ENCODE data around the gene ZGPAT.

ZGPAT gene

GRCh38 chr20:63672666-63673065 lies 35.2 kb upstream of the ZGPAT start:
- no peak overlapping the region for H3K27ac ChIP-seq
- no peak for TF ChIP-seq CTCF (conservative IDR thresholded peaks at IDR 0.05)

- no peak for TF ChIP-seq CTCF (conservative IDR thresholded peaks at IDR 0.05)
- H3K27ac ChIP-seq: no peak overlapping the region
Measured at GRCh38 chr20:63673951-63674350, 33.9 kb upstream of the ZGPAT start.

DNA sequence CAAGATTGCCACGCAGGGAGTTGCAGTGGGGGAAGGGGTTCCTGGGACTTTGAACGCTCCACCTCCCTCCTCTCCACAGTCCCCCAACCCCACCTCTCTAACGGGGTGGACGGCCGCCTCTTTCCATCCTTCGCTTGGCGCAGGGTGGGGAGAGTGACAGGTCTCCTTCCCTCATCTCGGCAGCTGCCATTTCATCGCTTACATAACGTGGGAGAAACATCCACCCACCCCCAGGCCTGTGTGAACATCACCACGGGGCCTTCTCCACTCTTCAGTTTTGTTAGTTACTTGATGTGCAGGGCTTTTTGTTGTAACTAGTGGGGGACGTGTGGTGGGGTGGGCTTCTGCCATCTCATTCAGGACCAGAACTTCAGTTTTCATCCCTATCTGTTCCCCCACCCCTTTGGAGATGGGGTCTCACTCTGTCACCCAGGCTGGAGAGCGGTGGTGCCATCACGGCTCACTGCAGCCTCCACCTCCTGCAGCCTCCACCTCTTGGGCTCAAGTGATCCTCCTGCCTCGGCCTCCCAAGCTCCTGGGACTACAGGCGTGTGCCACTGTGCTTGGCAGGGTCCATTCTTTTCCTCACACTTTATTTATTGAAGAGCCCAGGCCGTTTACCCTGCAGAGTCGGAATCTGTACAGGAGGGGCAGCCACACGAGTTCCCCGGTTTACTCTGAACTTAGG lies 32.0 kb upstream of the ZGPAT start:
- no peak for TF ChIP-seq CTCF (conservative IDR thresholded peaks at IDR 0.05)
- no peak overlapping the region for H3K27ac ChIP-seq

DNA sequence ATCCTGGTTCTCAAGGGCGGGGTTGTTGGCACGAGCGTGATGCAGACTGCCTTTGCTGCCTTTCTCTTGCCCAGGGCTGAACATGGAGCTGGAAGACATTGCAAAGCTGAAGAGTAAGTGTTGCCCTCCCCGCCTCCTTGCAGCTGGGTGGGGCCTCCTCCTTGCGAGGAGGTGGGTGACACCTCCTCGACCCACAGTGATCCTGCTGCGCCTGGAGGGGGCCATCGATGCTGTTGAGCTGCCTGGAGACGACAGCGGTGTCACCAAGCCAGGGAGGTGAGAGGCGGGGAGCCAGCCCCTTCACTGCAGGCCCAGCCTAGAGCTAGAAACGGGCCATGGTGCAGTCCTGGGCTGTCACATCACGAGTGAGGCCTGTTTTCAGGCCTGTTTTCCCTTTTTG lies 29.8 kb upstream of the ZGPAT start:
- no peak overlapping the region for H3K27ac ChIP-seq
- TF ChIP-seq CTCF (conservative IDR thresholded peaks at IDR 0.05): no peak

DNA sequence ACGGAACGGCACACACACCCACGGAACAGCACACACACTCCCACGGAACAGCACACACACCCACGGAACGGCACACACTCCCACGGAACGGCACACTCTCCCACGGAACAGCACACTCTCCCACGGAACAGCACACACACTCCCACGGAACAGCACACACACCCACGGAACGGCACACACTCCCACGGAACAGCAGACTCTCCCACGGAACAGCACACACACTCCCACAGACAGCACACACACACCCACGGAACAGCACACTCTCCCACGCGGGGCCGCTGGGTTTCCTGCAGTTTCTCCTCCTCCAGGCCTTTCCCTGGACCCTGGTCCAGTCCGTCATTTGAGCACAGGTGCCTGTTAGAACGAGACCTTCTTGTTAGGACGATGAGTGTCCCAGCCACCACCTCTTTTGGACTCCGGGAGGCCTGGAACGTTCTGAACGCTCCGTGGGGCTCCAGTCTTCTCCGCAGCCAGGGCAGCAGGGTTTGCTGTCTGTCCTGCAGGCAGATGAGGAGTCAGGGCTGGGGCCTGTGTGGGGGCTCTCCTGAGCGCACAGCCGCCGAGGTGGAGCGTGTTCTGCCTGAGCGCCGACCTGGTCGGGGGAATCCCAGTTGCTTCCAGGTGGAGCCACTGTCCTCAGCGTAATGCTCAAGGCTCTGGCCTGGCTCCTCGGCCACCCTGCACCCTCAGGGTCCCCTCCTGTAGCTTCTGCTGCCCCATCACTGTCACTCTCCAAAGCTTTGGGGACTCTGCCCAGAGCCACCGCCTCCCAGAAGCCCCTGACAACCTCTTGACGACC lies 29.0 kb upstream of the ZGPAT start:
- no peak for TF ChIP-seq CTCF (conservative IDR thresholded peaks at IDR 0.05)
- peak overlapping the region; percentile 18; the same call in 1 of the 2 replicates for H3K27ac ChIP-seq

DNA sequence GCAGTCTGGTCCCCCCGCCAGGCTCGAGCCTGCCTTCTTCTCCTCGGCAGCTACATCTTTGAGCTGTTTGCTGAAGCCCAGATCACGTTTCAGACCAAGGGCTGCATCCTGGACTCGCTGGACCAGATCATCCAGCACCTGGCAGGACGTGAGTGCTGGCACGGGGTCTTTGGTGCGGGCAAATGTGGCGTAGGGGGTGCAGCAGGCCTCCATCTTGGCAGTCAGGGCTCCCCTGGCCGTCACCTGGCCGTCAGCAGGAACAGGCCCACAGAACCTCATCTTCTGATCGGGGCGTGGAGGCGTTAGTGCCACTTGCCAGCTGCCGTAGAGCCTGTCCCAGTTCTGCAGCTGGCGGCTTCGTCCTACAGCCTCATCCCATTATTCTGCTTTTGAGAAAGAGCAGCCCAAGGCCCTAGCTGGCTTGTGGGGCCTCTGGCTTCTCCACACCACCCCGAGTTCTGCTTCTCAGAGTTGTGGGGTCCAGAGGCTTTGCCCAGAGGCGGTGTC lies 28.0 kb upstream of the ZGPAT start:
- TF ChIP-seq CTCF (conservative IDR thresholded peaks at IDR 0.05): no peak
- peak overlapping the region; percentile 18; the same call in 1 of the 2 replicates for H3K27ac ChIP-seq

GRCh38 chr20:63680427-63680826 lies 27.4 kb upstream of the ZGPAT start:
- peak overlapping the region; percentile 18; the same call in 1 of the 2 replicates for H3K27ac ChIP-seq
- TF ChIP-seq CTCF (conservative IDR thresholded peaks at IDR 0.05): no peak
